Ishikawa (cell line): ENCODE measurements around the gene GOLGA8A.

ENCODE experiments used
- CEBPB ChIP-seq: IDR thresholded peaks from 2 replicates; pipeline ENCODE4 v1.6.1; 2012
- CREB1 ChIP-seq: IDR thresholded peaks from 2 replicates; pipeline ENCODE4 v1.6.1; 2012; ENCODE audit warnings: low read depth
- EGR1 ChIP-seq: IDR thresholded peaks from 2 replicates; pipeline ENCODE4 v1.6.1; 2012
- EP300 ChIP-seq: IDR thresholded peaks from 2 replicates; pipeline ENCODE4 v1.6.1; 2012; ENCODE audit warnings: borderline replicate concordance
- FOXM1 ChIP-seq: IDR thresholded peaks from 2 replicates; pipeline ENCODE4 v1.6.1; 2012; ENCODE audit warnings: low read depth, borderline replicate concordance
- MAX ChIP-seq: IDR thresholded peaks from 2 replicates; pipeline ENCODE4 v1.6.1; 2012
- NFIC ChIP-seq: IDR thresholded peaks from 2 replicates; pipeline ENCODE4 v1.6.1; 2012
- RAD21 ChIP-seq: IDR thresholded peaks from 2 replicates; pipeline ENCODE4 v1.6.1; 2012; ENCODE audit warnings: low read depth
- TAF1 ChIP-seq: IDR thresholded peaks from 2 replicates; pipeline ENCODE4 v1.6.1; 2012; ENCODE audit warnings: low read depth, mild to moderate bottlenecking
- TCF12 ChIP-seq: IDR thresholded peaks from 2 replicates; pipeline ENCODE4 v1.6.1; 2012; ENCODE audit warnings: low read depth
- TEAD4 ChIP-seq: IDR thresholded peaks from 2 replicates; pipeline ENCODE4 v1.6.1; 2012
- YY1 ChIP-seq: IDR thresholded peaks from 2 replicates; pipeline ENCODE4 v1.6.1; 2012; ENCODE audit warnings: low read depth
- ZBTB7A ChIP-seq: IDR thresholded peaks from 2 replicates; pipeline ENCODE4 v1.6.1; 2012; ENCODE audit warnings: low read depth
- TF ChIP-seq, protein P1 (sequence below): IDR thresholded peaks from 2 replicates; pipeline ENCODE4 v1.6.1; 2012; ENCODE audit warnings: low read depth, mild to moderate bottlenecking
- TF ChIP-seq, protein P2 (sequence below): IDR thresholded peaks from 2 replicates; pipeline ENCODE4 v1.6.1; 2012

GOLGA8A gene

DNA sequence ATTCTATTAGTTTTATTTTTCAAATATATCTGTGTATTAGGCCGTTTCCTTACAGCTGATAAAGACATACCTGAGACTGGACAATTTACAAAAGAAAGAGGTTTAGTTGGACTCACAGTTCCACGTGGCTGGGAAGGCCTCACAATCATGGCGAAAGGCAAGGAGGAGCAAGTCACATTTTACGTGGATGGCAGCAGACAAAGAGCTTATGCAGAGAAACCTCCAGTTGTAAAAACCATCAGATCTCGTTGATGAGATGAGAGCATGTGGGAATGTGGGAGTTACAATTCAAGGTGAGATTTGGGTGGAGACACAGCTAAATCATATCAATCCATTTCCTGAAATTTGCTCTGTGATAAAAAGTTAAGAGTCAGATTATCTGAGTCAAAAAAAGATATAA, 2.3 kb upstream of the GOLGA8A start:
- TF ChIP-seq NFIC (no peak), TCF12 (no peak)

DNA sequence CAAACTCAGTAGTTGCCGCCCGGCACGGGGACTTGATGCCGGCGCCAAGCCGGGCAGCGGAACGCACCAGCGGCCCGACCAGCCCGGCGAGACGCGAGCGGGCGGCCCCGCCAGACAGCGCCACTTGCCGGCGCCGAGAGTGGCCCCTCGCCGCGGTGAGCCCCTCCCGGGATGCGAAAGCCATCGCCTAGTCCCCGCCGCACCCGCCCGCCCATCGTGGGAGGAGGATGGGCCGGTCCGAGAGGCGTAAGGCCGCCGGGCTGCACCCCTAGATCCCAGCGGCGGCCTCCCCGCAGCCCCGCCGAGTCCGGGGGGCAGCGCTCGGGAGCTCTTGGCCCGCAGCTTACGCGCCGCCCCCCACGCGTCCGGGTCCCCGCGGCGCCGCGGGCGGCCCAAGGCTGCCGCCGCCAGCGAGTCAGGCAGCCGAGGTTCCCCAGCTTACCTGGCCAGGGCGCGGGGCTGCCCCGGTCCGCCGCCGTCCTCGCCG, 609 bp downstream of the GOLGA8A start:
- TF ChIP-seq YY1 (no peak), FOXM1 (no peak), ZBTB7A (no peak), CEBPB (no peak), TAF1 (no peak), RAD21 (no peak)
- TF ChIP-seq, protein P1, sequence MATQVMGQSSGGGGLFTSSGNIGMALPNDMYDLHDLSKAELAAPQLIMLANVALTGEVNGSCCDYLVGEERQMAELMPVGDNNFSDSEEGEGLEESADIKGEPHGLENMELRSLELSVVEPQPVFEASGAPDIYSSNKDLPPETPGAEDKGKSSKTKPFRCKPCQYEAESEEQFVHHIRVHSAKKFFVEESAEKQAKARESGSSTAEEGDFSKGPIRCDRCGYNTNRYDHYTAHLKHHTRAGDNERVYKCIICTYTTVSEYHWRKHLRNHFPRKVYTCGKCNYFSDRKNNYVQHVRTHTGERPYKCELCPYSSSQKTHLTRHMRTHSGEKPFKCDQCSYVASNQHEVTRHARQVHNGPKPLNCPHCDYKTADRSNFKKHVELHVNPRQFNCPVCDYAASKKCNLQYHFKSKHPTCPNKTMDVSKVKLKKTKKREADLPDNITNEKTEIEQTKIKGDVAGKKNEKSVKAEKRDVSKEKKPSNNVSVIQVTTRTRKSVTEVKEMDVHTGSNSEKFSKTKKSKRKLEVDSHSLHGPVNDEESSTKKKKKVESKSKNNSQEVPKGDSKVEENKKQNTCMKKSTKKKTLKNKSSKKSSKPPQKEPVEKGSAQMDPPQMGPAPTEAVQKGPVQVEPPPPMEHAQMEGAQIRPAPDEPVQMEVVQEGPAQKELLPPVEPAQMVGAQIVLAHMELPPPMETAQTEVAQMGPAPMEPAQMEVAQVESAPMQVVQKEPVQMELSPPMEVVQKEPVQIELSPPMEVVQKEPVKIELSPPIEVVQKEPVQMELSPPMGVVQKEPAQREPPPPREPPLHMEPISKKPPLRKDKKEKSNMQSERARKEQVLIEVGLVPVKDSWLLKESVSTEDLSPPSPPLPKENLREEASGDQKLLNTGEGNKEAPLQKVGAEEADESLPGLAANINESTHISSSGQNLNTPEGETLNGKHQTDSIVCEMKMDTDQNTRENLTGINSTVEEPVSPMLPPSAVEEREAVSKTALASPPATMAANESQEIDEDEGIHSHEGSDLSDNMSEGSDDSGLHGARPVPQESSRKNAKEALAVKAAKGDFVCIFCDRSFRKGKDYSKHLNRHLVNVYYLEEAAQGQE, result no peak
- TF ChIP-seq, protein P2, sequence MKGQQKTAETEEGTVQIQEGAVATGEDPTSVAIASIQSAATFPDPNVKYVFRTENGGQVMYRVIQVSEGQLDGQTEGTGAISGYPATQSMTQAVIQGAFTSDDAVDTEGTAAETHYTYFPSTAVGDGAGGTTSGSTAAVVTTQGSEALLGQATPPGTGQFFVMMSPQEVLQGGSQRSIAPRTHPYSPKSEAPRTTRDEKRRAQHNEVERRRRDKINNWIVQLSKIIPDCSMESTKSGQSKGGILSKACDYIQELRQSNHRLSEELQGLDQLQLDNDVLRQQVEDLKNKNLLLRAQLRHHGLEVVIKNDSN, result no peak

DNA sequence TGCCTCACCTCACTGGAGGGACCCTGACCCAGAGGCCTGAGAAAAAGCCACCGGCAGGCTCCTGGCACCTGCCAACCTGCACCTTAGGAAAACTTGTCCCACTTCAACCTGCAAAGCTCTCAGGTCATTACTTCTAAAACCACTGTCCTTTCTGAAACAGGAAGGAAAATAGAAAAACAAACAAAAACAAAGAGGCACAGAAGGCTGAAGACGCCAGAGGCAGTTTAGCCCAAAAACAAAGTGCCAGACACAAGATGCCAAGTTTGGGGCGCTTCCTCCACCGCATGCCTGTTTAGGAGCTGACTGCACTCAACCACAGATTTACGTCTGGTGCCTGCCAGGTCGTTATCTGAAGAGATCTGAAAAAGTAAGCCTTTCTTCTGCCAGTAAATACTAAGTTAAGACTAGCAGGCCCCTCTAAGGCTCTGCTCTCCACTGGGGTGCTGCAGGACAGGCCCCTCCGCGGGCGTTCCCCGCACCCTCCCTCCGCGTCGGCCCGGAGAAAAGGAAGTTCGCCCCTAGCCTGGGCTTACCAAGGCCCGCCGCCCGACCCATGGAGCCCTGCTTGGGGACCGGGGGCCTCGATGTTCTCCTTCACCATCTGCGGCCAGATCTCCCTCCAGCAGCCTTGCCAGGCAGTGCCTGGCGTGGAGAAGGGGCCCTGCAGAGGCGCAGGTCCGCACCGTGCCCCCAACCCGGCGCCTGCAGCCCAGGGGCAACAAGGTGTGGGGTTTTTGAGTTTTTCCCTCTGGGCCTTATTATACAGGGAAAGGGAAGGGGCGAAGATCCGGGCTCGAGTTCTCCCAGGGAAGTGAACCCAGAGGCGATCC, 1.3 kb downstream of the GOLGA8A start:
- TF ChIP-seq CREB1 (no peak), RAD21 (no peak), EGR1 (no peak), TAF1 (no peak), CEBPB (no peak), YY1 (no peak), EP300 (no peak), ZBTB7A (no peak), NFIC (no peak)

- TF ChIP-seq TEAD4, result no peak
- no peak for TF ChIP-seq EGR1
- TF ChIP-seq TCF12, result no peak
- TF ChIP-seq, protein P2, result no peak
- TF ChIP-seq CEBPB, result no peak
- TF ChIP-seq FOXM1, result no peak
- TF ChIP-seq RAD21, result no peak
- TF ChIP-seq NFIC, result no peak
- no peak for TF ChIP-seq TAF1
- no peak for TF ChIP-seq EP300
- TF ChIP-seq, protein P1, result no peak
- TF ChIP-seq YY1, result no peak
- TF ChIP-seq ZBTB7A, result no peak
- no peak for TF ChIP-seq CREB1
- no peak for TF ChIP-seq MAX
Observed at GRCh38 chr15:34435658-34436057, 1.9 kb downstream of the GOLGA8A start.

- TF ChIP-seq CREB1, result no peak
- TF ChIP-seq TCF12, result no peak
- TF ChIP-seq NFIC, result no peak
- TF ChIP-seq TAF1, result no peak
Observed at GRCh38 chr15:34434627-34435305, 2.8 kb downstream of the GOLGA8A start.
